GM19372 (cell line): ENCODE measurements around the gene SMCR8.
A peak's percentile ranks its signal among the peaks of the same experiment; 100 is the strongest.
"Not testable (repeated sequence)": the region's sequence is repeated elsewhere in the genome, so short reads cannot be mapped to it uniquely, and the experiment has no call there.

Experiments
- ATAC-seq: cut with Tn5 transposase; IDR thresholded peaks from one replicate; pipeline ENCODE4 v1.9.1; 2021; ENCODE audit warnings: mild to moderate bottlenecking, low read depth, moderate library complexity; ENCODE audit not compliant: unreplicated experiment

Gene SMCR8, protein sequence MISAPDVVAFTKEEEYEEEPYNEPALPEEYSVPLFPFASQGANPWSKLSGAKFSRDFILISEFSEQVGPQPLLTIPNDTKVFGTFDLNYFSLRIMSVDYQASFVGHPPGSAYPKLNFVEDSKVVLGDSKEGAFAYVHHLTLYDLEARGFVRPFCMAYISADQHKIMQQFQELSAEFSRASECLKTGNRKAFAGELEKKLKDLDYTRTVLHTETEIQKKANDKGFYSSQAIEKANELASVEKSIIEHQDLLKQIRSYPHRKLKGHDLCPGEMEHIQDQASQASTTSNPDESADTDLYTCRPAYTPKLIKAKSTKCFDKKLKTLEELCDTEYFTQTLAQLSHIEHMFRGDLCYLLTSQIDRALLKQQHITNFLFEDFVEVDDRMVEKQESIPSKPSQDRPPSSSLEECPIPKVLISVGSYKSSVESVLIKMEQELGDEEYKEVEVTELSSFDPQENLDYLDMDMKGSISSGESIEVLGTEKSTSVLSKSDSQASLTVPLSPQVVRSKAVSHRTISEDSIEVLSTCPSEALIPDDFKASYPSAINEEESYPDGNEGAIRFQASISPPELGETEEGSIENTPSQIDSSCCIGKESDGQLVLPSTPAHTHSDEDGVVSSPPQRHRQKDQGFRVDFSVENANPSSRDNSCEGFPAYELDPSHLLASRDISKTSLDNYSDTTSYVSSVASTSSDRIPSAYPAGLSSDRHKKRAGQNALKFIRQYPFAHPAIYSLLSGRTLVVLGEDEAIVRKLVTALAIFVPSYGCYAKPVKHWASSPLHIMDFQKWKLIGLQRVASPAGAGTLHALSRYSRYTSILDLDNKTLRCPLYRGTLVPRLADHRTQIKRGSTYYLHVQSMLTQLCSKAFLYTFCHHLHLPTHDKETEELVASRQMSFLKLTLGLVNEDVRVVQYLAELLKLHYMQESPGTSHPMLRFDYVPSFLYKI

DNA sequence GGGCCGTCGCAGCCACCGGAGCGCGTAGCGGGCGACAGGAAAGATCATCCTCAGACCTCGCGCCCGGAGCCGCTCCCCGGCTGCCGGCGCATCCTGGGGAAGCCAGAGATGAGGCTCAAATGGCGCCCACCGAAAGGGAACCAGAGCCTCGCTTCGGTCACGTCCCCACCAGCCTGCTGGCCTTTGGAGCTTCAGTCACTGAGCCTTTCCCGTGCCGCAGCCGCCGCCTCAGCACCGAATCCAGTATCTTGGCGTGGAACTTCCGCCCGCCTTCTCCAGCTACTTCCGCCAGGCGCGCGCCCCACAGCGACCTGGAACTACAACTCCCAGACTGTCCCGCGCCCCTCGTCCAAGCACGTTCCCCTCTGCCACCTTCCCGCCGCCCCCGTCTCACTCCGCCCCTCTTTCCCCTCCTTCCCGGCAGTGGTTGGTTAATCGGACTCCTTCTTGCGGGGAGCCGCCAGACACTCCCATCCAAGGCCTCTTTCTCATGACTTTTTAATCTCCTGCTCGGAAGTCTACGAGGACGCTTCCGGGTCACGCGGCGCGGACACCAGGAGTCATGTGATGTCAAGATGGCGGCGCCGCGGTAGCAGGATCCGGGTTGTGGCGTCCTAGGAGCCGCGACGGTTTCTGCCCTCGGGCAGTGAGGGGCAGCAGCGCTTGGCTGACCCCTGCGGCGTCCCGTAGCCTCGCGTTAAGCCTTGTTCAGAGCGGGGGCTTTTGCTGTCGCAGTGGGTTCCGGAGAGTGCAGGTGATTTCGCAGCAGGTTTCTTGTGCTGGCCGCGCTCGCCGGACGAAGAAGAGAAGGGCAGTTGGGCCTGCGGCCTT, at the start of gene SMCR8, which contains the start of gene TOP3A:
Gene SMCR8, plus strand, starts transcription at position 563 of the 831 bp plus-strand sequence. CDS start 497 bp downstream, outside the sequence.
Gene TOP3A, minus strand, starts transcription at position 264 of the 831 bp plus-strand sequence. Its CDS starts 216 bp downstream, at position 48.
- peak; percentile 85 for ATAC-seq

DNA sequence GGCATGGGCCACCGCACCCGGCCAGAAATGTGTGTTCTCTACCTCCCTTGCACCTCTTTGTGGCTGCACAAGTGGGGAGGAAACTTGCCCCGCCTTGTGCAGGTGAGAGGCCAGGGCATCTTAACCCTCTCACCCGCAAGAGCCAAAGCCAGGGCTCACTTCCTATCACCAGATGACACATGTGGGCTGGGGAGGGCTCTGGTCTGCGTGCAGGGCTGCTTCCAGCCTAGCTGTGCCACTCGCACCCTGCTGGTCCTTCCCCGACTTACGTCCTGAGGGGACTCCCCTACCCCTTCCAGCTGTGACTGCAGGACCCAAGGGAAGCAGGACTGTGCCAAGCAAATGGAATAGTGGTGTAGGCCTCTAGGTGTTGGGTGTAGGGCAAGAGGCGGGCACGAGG, 47.7 kb upstream of the SMCR8 start:
- ATAC-seq = no peak

DNA sequence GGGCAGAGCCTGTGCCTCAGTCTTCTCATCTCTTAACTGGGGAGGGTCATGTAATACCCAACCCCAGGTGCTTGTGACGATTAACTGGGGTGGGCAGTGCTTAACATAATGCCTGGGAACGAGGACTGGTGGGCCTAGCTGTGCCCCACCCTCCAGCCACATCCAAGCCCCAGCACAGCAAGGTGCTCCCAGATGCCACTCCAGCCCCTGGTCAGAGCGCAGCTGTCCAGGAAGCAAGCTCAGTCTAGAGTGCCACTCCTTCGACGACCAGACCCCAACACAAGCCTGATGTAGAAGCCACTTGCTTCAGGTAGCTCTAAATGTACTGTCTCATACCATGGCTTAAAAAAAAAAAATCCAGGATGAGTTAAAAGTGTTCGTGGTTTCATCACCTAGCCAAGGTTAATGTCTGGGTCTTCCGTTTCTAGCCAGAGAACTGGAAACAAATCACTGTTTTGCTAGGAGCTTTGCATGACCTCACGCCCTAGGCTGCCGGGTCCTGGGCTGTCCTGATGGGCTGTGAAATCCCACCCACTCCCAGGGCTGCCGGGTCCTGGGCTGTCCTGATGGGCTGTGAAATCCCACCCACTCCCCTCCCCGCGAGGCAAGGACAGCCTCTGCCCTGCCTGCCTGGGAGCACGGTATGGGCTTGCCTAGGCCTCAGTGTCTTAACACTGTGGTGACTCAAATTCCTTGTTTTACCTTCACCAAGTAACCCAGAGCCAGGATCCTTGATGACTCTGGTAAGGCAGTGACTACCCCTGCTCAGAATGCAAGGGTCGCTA, 47.0 kb upstream of the SMCR8 start:
- ATAC-seq = no peak

DNA sequence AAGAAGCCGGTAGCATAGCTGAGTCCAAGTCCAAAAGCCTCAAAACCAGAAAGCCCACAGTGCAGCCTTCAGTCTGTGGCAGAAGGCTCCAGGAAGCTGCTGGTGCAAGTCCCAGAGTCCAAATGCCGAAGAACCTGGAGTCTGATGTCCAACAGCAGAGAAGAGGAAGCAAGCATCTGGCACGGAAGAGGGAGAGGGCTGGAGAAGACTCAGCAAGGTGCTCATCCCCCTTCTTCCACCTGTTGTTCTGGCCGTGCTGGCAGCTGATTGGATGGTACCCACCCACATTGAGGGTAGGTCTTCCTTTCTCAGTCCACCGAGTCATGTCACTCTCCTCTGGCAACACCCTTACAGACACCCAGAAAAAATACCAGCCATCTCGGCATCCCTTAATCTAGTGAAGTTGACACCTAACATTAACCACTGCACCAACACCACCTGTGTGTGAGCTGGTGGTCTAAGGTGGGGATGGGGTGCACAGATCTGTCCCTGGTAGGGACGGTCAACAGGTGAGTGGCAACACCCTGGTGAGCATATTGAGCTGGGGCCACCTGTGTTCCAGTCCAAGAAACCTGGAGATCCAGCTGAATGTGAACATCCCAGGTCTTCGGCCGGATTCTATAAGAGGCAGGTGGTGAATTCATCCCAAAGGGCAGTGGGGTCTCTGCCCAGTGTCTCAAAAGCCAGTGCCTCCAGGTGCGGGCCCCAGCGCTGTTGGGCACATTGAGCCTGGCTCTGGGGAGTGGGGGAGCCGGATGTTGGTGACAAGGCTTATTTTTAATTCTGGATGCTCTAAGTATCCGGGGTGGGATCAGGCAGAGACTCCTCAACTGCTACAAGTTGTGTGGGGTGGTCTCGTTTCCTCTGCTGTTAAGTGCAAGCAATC, 44.8 kb upstream of the SMCR8 start:
- ATAC-seq = no peak

DNA sequence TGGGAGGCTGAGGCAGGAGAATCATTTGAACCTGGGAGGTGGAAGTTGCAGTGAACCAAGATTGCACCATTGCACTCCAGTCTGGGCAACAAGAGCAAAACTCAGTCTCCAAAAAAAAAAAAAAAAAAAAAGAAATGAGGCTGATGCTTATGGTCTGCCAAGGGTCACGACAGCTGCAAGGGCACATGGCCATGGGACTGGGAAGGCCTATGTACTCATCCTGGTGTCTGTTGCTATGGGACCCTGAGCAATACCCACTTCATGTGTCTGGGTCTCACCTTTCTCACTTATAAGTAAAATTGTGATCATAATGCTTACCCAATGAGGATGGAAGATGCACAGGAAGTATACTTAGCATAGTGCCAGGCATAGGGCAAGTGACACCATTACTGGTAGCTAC, 38.0 kb upstream of the SMCR8 start:
- ATAC-seq = no peak

DNA sequence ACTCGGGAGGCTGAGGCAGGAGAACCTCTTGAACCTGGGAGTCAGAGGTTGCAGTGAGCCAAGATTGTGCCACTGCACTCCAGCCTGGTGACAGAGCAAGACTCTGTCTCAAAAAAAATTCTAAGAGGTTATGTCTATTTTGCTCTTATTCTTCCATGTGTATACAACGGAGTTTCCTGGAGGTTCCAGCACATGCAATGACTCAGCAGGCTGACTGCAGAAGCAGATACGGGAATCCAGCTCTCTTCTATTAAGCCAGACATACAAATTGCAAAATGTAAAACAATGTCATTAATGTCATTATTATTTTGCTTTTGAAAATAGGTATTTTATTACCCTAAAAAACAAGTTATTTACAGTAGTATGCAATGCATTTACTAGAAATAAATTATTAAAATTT, 36.2 kb upstream of the SMCR8 start:
- ATAC-seq = no peak

DNA sequence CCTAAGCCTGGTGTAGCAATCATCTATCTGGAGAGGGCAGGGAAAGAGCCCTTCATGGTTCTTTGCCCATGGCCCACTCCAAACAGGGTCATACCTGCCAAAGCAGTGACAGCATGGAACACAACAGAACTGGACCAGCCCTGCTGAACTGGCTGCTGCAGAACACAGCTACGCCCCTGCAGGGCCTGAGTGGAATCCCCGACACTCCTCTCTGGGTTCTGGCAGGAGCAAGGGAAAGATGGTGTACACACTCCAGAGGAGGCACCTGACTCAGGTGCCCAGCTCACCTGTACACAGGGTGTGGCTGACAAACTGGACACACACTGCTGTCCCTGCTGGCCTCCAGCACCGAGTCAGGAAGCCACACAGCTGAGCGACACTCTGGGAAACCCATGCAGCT, 34.8 kb upstream of the SMCR8 start:
- no peak for ATAC-seq

DNA sequence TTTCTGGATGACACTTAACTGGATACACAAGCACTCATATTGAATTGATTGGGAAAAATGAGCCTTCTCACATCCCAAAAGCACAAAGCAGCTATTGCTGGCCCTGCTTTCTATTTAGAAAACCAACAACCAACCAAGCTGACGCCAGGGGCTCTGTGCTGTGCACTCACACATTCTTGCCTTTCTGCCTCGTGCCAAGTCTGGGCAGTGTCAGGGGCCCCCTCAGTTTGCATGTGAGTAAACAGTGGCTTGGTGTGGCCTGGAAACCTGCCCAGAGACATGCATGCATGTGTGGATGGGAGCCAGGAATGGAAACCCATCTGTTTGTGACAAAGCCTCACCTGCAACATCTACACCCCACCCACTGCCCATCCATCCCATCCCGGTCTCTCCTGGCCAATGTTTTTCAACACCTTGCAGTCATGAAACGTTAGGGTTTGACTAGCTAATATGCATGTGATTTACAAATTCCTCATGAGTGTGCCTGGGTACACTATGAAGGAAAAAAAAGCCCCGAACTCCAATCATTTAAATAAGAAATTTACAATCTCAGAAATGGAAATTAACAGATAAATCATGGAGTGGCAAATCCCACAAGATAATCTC, 34.2 kb upstream of the SMCR8 start:
- ATAC-seq = no peak

DNA sequence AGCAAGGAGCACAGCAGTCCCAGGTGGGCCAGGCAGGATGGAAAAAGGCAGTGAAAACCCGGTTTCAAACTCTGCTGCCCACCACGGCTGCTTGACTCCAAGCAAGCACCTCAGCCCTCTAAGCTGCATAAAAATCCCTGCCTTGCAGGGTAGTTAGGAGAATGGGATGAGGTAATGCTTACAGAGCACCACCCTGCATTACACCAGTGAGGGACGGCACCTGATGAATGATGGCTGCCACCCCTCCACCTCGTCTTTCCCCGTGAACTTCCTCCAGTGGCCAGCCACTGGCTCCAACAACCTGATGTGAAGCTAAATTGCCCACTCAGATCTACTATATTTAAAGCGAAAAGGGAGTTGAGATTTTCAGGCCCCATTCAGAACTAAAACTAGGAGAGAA, 33.3 kb upstream of the SMCR8 start:
- ATAC-seq = no peak

DNA sequence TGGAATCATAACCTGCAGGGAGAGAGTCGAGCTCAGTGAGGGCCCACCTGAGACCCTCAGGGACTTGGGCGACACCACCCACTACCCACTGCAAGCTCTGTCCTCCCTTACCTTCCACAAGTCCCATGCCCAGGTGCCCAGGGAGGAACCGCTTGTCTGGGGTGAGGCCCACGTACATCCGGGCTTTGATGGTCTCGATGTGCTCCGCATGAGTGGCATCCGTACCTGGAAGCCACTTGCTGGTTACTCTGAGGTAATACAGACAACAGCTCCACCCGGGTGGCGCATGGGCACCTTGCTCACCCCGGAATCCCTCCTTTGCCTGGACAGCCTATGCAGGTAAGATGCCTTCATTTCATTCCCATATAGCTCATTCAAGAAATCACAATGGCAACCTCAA, 29.8 kb upstream of the SMCR8 start:
- no peak for ATAC-seq

DNA sequence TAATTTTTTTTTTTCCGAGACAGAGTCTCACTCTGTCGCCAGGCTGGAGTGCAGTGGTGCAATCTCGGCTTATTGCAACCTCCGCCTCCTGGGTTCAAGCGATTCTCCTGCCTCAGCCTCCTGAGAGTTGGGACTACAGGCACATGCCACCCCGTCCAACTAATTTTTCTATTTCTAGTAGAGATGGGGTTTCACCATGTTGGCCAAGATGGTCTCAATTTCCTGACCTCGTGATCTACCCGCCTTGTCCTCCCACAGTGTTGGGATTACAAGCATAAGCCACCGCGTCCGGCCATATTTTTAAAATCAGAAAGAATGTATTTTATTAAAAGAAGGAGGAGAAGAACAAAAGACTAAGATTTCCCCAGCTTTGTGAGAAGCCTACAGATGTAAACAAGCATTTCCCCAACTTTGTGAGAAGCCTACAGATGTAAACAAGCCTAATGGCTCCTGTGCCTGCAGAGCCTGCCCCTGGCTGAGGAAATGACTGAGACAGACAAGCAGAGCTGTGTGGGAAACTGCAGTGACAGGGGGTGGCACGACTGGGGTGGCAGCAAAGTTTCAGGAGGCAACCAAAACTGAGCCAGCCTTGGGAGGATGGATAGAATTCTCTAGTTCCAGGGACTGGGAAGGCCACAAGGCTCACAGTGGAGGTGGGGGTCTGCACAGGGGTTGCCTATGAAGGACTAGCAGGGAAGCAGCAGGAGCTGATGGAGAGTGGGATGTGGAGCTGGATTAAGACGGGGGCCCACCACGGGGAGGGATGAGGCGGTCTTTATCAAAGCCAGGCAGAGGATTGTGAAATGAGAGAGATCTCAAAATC, 23.2 kb upstream of the SMCR8 start:
- no peak for ATAC-seq

DNA sequence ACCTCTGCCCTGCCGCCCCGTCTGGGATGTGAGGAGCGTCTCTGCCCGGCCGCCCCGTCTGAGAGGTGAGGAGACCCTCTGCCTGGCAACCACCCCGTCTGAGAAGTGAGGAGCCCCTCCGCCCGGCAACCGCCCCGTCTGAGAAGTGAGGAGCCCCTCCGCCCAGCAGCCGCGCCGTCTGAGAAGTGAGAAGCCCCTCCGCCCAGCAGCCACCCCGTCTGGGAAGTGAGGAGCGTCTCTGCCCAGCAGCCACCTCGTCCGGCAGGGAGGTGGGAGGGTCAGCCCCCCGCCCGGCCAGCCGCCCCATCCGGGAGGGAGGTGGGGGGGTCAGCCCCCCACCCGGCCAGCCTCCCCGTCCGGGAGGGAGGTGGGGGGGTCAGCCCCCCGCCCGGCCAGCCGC, 17.0 kb upstream of the SMCR8 start:
- ATAC-seq = not testable (repeated sequence)

DNA sequence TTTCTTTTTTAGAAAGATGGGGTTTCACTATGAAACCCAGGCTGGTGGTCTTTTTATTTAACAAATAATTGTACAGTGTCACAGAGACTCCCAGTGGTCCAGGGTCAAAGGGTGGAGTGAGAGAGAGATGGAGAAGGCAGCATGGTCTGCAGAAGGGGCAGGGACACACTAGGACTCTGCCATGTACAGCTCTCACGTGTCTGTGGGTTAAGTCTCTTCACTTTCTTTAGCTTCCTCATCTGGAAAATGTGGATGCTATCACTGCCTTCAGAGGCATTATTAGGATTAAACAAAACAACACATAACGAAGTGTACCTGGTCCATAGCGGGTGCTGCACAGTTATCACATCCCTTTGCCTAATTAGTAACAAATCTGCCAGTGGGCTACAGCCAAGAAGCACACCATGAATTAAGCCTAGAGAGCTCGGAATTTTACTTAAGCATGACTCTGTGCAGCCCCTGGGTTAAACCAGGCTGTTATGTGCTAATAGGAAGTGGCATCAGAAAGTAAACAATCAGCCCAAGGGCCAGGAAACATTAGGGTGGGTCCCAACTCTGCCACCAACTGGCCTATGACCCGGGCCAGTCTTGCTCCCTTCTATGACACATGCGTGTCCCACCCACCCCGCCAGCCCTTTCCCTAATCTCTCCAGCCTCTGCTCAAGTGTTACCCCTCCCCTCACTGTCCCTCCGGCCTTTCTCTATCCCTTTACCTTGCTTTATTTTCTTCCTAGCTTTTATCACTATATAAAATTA, 14.2 kb upstream of the SMCR8 start:
- no peak for ATAC-seq

DNA sequence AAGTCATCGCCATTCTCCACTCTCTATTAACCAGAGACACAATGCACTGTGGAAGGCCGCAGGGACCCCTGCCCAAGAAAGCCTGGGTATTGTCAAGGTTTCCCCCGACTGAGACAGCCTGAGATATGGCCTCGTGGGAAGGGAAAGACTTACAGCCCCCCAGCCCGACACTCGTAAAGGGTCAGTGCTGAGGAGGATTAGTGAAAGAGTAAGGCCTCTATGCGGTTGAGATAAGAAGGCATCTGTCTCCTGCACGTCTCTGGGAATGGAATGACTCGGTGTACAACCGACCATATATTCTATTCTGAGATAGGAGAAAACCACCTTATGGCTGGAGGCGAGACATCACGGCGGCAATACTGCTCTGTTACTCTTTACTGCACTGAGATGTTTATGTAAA, 11.9 kb upstream of the SMCR8 start:
- ATAC-seq = not testable (repeated sequence)

DNA sequence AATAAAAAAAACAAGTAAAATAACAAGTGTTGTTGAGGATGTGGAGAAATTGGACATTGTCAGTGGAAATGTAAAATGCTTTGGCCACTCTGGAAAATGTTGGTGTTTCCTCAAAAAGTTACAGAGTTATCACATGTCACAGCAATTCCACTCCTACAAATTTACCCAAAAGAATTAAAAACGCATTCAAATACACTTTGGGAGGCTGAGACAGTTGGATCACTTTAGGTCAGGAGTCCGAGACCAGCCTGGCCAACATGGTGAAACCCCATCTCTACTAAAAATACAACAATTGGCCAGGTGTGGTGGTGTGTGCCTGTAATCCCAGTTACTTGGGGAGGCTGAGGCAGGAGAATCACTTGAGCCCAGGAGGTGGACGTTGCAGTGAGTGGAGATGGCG, 5.9 kb upstream of the SMCR8 start:
- no peak for ATAC-seq

DNA sequence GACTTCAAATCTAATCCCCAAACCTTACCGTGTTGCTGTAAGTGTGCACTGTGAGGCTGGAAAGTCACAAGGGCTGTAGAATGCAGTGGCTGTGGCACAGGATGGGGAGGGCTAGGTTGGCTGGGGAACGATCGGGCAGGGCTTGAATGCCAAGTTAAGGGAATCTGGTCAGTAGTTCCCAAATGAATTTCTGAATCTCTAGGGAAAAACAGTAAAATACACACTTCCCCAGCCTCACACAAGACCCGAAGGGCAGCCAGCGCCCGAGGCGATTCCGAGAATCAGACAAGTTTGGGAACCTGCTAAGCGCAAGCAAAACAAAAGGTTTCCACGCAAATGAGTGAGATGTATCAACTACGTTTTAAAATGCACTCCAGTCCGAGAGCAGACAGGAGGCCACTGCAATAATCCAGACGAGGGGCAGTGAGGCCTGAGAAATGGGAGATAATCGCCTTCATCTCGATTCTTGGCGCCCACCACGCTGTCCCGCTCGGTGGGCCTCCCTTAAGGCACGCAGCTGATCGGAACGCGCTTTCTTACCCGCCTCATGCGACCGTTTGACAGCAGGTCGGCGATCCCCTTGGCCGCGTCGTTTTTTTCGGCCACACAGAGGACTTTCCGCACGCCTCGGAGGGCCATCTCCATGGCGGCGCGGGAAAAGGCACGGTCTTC, 898 bp upstream of the SMCR8 start:
- peak; percentile 6 for ATAC-seq
